A549 treated with AZD9567 at 1 μM for 4 hours (cell line): ENCODE data around the gene ROS1. TPM values are rescaled to one million over a fixed set of nuclear protein-coding genes. Genes with fewer than 3 reads are reported as not detected.

ENCODE experiments used
- total RNA-seq: library from RNA; stranded (reverse); fragments of 200-300 nt; extraction: Qiagen RNA extraction; gene quantifications from 5 replicates; pipeline ENCODE4 v1.2.3, GENCODE V29; 2022; ENCODE audit not compliant: insufficient read depth

ROS1 gene
- total RNA-seq, result 0.14 to 0.32 TPM (median 0.20 TPM) in 4 of 5 replicates, not detected in the other

DNA sequence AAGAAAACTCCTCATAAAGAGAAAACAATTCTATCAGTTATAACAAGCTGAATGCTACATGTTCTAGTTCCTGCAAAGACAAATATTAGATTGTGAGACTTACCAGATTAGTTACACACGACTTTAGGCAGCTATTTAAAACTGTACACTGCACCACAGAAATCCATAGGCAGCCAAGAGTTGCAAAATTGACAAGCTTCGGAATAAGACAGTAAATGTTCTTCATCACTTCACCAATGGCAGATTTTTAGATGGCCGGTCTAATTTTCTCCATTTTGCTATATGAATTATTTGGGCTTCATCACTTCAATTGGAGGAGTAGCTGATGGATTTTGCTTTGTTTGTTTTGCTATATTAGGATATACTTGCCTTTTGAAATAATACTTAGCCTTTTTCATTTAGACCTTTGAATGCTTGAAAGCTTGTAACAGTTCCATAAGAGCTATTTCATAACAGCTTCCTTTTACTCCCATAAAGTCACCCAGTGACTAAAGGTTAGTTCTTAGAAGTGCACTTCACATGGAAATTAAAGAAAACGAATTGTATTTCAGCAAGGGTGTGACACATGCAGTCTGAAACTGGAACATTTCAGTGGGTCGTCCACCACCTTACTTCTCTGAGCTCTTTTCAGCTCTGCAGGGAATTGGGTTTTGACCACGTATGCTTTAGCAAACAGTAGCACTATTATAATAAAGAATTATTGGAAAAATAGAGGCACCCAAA, at the start of gene ROS1:
Gene ROS1 (minus strand): TSS at position 512 of the 723 bp plus-strand sequence. CDS start 286 bp downstream, at position 226.

DNA sequence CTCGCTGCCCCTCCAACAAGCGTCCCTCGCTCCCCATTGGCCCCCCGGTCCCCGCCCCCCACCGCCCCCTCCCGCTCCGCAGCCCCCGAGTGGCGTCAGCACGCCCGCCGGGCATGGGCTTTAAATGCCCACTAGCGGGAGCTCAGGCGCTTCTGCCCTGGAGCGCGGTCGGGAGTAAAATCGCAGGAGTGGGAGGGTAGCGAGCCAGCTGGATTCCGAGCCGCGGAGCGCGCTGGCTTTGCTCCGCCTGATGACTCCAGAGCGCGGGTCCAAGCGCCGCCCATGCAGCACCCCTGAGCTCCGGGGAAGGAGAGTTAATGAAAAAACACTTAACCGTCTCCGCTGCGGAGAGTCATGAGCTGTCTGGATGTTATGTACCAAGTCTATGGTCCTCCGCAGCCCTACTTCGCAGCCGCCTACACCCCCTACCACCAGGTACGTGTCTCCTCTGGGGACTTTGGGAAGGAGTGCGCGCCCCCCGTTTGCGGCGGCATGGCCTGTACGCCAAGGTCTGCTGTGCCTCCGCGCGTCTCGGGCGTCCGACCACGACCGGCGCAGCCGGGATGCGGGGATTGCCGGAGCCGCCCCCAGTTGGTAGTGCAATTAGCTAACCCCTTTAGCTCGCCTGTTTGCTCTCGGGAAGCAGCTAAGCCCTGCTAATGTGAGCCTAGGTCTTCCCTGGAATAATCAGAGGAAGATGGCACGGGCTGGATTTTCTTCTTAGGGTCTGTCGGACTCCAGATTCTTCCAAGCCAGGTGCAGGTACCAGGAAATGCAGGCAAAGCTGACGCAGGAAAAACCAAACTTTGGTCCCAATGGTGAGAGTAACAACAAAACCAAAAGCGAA, 160.1 kb downstream of the ROS1 start, which contains the start of gene VGLL2:
Gene VGLL2 (plus strand): TSS at position 149 of the 847 bp plus-strand sequence. CDS start 206 bp downstream, at position 355.

Other genes starting within 250 kb of the ROS1 start
- gene VGLL2, start 160.4 kb downstream of the ROS1 start, total RNA-seq, result not detected in 5 replicates
- gene DCBLD1, start 56.7 kb upstream of the ROS1 start, total RNA-seq, result 19.8 to 43.4 TPM (median 22.6 TPM) in 5 replicates
- gene GOPC, start 176.6 kb upstream of the ROS1 start, total RNA-seq, result 13.9 to 17.8 TPM (median 17.6 TPM) in 5 replicates
- 23.5 to 36.4 TPM (median 28.0 TPM) in 5 replicates for gene NUS1, start 249.5 kb upstream of the ROS1 start, total RNA-seq